CD1c-positive myeloid dendritic cell (primary cell): ENCODE data around the gene RIPK1.
"Not testable (repeated sequence)": the region's sequence is repeated elsewhere in the genome, so short reads cannot be mapped to it uniquely, and the experiment has no call there.

ENCODE experiments used
- DNase-seq: peaks from one replicate; pipeline ENCODE4 v3.0.0-alpha.2; 2016; ENCODE audit errors: extremely low spot score

RIPK1 gene

GRCh38 chr6:3136292-3137011, 68.2 kb downstream of the RIPK1 start:
- no peak for DNase-seq

- no peak for DNase-seq
These were observed 68.9 kb downstream of the RIPK1 start for GRCh38 chr6:3137057-3137777.

GRCh38 chr6:3137873-3138272, 69.6 kb downstream of the RIPK1 start:
- DNase-seq, result not testable (repeated sequence)

- DNase-seq, result peak; percentile 39
These were observed 70.0 kb downstream of the RIPK1 start for GRCh38 chr6:3138341-3138740.

- peak; percentile 88 for DNase-seq
These were observed 71.0 kb downstream of the RIPK1 start for GRCh38 chr6:3139090-3139903.

GRCh38 chr6:3140201-3140600, 71.9 kb downstream of the RIPK1 start:
- DNase-seq, result no peak

- DNase-seq, result no peak
These were observed 74.2 kb downstream of the RIPK1 start for GRCh38 chr6:3142536-3142935.

GRCh38 chr6:3143158-3143557, 74.9 kb downstream of the RIPK1 start:
- no peak for DNase-seq

GRCh38 chr6:3144571-3144970, 76.3 kb downstream of the RIPK1 start:
- no peak for DNase-seq

- DNase-seq, result no peak
These were observed 79.8 kb downstream of the RIPK1 start for GRCh38 chr6:3147914-3148757.

GRCh38 chr6:3151691-3152090, 83.4 kb downstream of the RIPK1 start:
- no peak for DNase-seq

- DNase-seq, result no peak
These were observed 84.4 kb downstream of the RIPK1 start for GRCh38 chr6:3152689-3153088.

- not testable (repeated sequence) for DNase-seq
These were observed 87.1 kb downstream of the RIPK1 start for GRCh38 chr6:3155416-3155815.

GRCh38 chr6:3156184-3157130, 88.2 kb downstream of the RIPK1 start:
- peak; percentile 11 for DNase-seq

- DNase-seq, result peak; percentile 91
These were observed 89.0 kb downstream of the RIPK1 start, which contains the start of gene TUBB2A for GRCh38 chr6:3157131-3157933. TSS of gene TUBB2A (minus strand) at chr6:3157544. CDS start at chr6:3157463, 81 bp downstream.

GRCh38 chr6:3159805-3160781, 91.8 kb downstream of the RIPK1 start:
- DNase-seq, result peak; percentile 62

GRCh38 chr6:3162067-3162497, 93.8 kb downstream of the RIPK1 start:
- no peak for DNase-seq
